ENCODE measurements around the gene TMEM212. TPM values are rescaled to one million over a fixed set of nuclear protein-coding genes. Genes with fewer than 3 reads are reported as not detected.
A peak's percentile ranks its signal among the peaks of the same experiment; 100 is the strongest.

Gene TMEM212
- total and polyA plus RNA-seq, 2 of the 13 experiments (the other 11 are each of a cell fraction or from before 2014, with no cell fraction given) = not detected

DNA sequence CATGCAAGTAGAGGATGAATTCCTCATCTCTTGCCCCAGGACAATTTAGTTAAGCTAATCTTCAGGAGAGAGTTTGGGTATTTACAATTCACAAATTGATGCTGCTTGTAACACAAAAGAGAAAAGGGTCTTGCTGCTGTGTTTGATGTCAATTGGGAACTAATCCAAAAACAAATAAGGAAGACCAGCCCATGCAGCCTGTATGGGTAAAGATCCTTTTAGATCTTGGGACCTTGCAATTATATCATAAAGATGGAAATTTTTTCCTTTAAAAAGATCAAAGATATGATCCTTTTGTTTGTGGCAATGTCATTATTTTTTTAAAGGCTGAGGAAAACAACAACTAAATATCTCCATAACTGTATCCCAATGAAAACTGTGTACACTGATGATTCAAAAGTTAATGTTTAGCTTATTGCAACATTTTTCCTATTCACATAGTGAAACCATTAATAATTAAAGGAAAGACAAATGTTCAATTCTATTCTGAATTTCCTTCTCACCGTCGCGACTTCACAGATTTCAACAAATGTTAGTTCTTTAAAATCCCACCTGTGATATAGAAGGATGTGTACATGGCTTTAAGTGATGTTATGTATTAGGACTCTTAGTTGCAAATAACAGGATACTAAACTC, 40.2 kb downstream of the TMEM212 start (continued):
- TF ChIP-seq TBX3 (IDR thresholded peaks at IDR 0.05; ENCODE audit: borderline replicate concordance) (peak; percentile 90; the same call in 1 of the 2 replicates), NR2F2 (IDR thresholded peaks at IDR 0.05; ENCODE audit: borderline replicate concordance, low read depth) (peak; percentile 79), ZBTB1 (CRISPR knock-in tag; IDR thresholded peaks at IDR 0.05; ENCODE audit: borderline replicate concordance) (no peak), ATF1 (CRISPR knock-in tag; IDR thresholded peaks at IDR 0.05) (no peak; the same call in 1 of the 2 replicates), ZNF746 (CRISPR knock-in tag; IDR thresholded peaks at IDR 0.05) (no peak), ZNF607 (CRISPR knock-in tag; IDR thresholded peaks at IDR 0.05; ENCODE audit: borderline replicate concordance) (no peak), ATAD3A (CRISPR knock-in tag; IDR thresholded peaks at IDR 0.05) (no peak), ZNF652 (CRISPR knock-in tag; IDR thresholded peaks at IDR 0.05; ENCODE audit: borderline replicate concordance, low read depth) (peak; percentile 7; the same call in 1 of the 2 replicates), ZNF501 (CRISPR knock-in tag; IDR thresholded peaks at IDR 0.05) (no peak), ZFP1 (CRISPR knock-in tag; IDR thresholded peaks at IDR 0.05) (peak; percentile 14; the same call in 1 of the 2 replicates), ZNF709 (CRISPR knock-in tag; IDR thresholded peaks at IDR 0.05) (no peak), ZFP36 (IDR thresholded peaks at IDR 0.05; ENCODE audit: borderline replicate concordance, low read depth, low read length, partially characterized antibody) (no peak), ZNF382 (CRISPR knock-in tag; IDR thresholded peaks at IDR 0.05; ENCODE audit: borderline replicate concordance) (no peak), SRSF4 (IDR thresholded peaks at IDR 0.05; ENCODE audit: low read depth, low read length, poor library complexity, severe bottlenecking) (no peak), PAF1 (CRISPR knock-in tag; IDR thresholded peaks at IDR 0.05) (no peak)
- TF ChIP-seq, protein P1, sequence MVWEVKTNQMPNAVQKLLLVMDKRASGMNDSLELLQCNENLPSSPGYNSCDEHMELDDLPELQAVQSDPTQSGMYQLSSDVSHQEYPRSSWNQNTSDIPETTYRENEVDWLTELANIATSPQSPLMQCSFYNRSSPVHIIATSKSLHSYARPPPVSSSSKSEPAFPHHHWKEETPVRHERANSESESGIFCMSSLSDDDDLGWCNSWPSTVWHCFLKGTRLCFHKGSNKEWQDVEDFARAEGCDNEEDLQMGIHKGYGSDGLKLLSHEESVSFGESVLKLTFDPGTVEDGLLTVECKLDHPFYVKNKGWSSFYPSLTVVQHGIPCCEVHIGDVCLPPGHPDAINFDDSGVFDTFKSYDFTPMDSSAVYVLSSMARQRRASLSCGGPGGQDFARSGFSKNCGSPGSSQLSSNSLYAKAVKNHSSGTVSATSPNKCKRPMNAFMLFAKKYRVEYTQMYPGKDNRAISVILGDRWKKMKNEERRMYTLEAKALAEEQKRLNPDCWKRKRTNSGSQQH (CRISPR knock-in tag; IDR thresholded peaks at IDR 0.05; ENCODE audit: low read depth) = no peak
- TF ChIP-seq, protein P2, sequence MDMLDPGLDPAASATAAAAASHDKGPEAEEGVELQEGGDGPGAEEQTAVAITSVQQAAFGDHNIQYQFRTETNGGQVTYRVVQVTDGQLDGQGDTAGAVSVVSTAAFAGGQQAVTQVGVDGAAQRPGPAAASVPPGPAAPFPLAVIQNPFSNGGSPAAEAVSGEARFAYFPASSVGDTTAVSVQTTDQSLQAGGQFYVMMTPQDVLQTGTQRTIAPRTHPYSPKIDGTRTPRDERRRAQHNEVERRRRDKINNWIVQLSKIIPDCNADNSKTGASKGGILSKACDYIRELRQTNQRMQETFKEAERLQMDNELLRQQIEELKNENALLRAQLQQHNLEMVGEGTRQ (IDR thresholded peaks at IDR 0.05; ENCODE audit: low read depth, low read length) = no peak
- TF ChIP-seq, protein P2 (CRISPR knock-in tag; IDR thresholded peaks at IDR 0.05; ENCODE audit: borderline replicate concordance) = no peak
- TF ChIP-seq, protein P3, sequence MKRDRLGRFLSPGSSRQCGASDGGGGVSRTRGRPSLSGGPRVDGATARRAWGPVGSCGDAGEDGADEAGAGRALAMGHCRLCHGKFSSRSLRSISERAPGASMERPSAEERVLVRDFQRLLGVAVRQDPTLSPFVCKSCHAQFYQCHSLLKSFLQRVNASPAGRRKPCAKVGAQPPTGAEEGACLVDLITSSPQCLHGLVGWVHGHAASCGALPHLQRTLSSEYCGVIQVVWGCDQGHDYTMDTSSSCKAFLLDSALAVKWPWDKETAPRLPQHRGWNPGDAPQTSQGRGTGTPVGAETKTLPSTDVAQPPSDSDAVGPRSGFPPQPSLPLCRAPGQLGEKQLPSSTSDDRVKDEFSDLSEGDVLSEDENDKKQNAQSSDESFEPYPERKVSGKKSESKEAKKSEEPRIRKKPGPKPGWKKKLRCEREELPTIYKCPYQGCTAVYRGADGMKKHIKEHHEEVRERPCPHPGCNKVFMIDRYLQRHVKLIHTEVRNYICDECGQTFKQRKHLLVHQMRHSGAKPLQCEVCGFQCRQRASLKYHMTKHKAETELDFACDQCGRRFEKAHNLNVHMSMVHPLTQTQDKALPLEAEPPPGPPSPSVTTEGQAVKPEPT (CRISPR knock-in tag; IDR thresholded peaks at IDR 0.05; ENCODE audit: low read depth) = no peak
- TF ChIP-seq, protein P4, sequence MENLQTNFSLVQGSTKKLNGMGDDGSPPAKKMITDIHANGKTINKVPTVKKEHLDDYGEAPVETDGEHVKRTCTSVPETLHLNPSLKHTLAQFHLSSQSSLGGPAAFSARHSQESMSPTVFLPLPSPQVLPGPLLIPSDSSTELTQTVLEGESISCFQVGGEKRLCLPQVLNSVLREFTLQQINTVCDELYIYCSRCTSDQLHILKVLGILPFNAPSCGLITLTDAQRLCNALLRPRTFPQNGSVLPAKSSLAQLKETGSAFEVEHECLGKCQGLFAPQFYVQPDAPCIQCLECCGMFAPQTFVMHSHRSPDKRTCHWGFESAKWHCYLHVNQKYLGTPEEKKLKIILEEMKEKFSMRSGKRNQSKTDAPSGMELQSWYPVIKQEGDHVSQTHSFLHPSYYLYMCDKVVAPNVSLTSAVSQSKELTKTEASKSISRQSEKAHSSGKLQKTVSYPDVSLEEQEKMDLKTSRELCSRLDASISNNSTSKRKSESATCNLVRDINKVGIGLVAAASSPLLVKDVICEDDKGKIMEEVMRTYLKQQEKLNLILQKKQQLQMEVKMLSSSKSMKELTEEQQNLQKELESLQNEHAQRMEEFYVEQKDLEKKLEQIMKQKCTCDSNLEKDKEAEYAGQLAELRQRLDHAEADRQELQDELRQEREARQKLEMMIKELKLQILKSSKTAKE (CRISPR knock-in tag; IDR thresholded peaks at IDR 0.05; ENCODE audit: borderline replicate concordance) = no peak
- TF ChIP-seq, protein P5, sequence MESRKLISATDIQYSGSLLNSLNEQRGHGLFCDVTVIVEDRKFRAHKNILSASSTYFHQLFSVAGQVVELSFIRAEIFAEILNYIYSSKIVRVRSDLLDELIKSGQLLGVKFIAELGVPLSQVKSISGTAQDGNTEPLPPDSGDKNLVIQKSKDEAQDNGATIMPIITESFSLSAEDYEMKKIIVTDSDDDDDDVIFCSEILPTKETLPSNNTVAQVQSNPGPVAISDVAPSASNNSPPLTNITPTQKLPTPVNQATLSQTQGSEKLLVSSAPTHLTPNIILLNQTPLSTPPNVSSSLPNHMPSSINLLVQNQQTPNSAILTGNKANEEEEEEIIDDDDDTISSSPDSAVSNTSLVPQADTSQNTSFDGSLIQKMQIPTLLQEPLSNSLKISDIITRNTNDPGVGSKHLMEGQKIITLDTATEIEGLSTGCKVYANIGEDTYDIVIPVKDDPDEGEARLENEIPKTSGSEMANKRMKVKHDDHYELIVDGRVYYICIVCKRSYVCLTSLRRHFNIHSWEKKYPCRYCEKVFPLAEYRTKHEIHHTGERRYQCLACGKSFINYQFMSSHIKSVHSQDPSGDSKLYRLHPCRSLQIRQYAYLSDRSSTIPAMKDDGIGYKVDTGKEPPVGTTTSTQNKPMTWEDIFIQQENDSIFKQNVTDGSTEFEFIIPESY (CRISPR knock-in tag; IDR thresholded peaks at IDR 0.05) = no peak

Measured in HepG2 (cell line).